ENCODE measurements around the gene TTLL3. TPM values are rescaled to one million over a fixed set of nuclear protein-coding genes. Genes with fewer than 3 reads are reported as not detected.

The TTLL3 gene
- total and polyA plus RNA-seq, 2 of the 8 experiments (the other 6 are each of a cell fraction or from before 2014, with no cell fraction given): 5.9 to 8.9 TPM

DNA sequence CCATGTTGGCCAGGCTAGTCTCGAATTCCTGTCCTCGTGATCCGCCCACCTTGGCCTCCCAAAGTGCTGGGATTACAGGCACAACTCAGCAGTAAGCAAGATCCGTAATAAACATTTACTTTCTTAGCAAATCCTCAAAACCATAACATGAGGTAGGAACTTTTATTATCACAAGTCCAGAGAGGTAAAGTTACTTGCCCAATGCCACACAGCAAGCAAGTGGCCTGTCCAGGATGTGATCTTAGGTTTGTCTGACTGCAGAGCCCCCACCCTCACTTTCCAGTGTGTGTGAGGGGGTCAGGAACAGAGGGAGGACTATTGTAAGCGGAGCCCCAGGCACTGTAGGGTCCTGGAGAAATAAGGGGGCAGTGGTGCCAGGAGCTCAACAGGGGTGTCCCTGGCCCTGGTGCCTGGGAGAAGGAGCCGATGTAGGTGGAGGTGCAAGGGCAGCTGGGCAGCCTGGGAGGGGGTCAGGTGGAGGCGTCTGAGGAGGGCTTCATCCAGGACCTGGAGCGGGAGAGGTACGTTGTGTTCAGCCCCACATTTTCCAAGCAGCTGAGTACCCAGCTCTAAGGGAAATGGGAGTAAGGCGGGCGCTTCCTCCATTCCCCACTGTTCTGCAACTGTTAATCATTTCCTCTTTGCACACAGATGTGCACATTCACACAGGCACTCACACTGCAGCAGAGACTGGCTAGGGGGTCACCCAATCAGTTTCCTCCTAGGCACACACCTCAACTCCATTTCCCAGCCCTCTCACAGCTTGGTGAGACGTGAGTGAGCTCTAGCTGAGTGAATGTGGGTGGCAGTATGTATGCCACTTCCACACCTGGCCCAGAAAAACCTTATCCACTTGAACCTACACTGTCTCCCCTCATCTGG is 27.9 kb downstream of the TTLL3 start:
- no peaks in the 10 kb centered on the region for H3K79me2 ChIP-seq (ENCODE audit: control insufficient read depth in 1 of 2, insufficient read depth in 2 of 2, low read length in 2 of 2)
- no peak overlapping the region for H2BK15ac ChIP-seq (ENCODE audit: low read length)
- peaks cover 3 to 37% (median 18%) of the 10 kb centered on the region in 4 experiments; a peak in 7 of 8 replicates for H3K36me3 ChIP-seq (ENCODE audit: control insufficient read depth in 2 of 4, insufficient read depth in 4 of 4, low read length in 3 of 4)
- no peak overlapping the region for H3K18ac ChIP-seq (ENCODE audit: extremely low read depth, low read length)
- H4K5ac ChIP-seq (ENCODE audit: insufficient read length, low read depth, low read length): no peak overlapping the region
- H2AK5ac ChIP-seq (ENCODE audit: low read depth, low read length): no peak overlapping the region
- H3K56ac ChIP-seq (replicated peaks; ENCODE audit: insufficient read length, low read depth, low read length): no peak overlapping the region
- no peak overlapping the region for H2BK12ac ChIP-seq (ENCODE audit: low read depth, low read length)
- WGBS, 2 experiments (ENCODE audit: extremely low coverage in 1 of 2, insufficient coverage in 1 of 2, insufficient read length in 1 of 2, insufficient replicate concordance in 2 of 2, low coverage in 1 of 2, low lambda C conversion rate in 2 of 2, missing lambda C conversion rate in 1 of 2): 92% methylated on average over 12 of the region's 12 CpGs; no CpG with 5 or more reads in 1 of the 2 experiments
- peaks cover 0 to 11% of the 10 kb centered on the region in 2 experiments for H4K20me1 ChIP-seq (replicated peaks in 1 of 2; ENCODE audit: control insufficient read depth in 1 of 2, insufficient read depth in 2 of 2, low read length in 2 of 2)
- H3K27me3 ChIP-seq (replicated peaks in 1 of 4; ENCODE audit: control insufficient read depth in 3 of 4, extremely low read depth in 1 of 4, insufficient read depth in 3 of 4, low read length in 3 of 4): no peaks in the 10 kb centered on the region
- FAIRE-seq (no peak), DNase-seq (ENCODE audit: low read depth in 1 of 2, low spot score in 2 of 2) (no peak)
- H3K27ac ChIP-seq (ENCODE audit: low read depth, low read length): no peak overlapping the region
- H4K91ac ChIP-seq (replicated peaks; ENCODE audit: insufficient read length, low read length): no peak overlapping the region
- H3K9ac ChIP-seq (replicated peaks in 1 of 4; ENCODE audit: extremely low read depth in 1 of 4, low read depth in 3 of 4, low read length in 3 of 4): no peak overlapping the region
- H2BK20ac ChIP-seq (ENCODE audit: low read length): no peak overlapping the region
- no peak overlapping the region for H3K4me2 ChIP-seq (ENCODE audit: insufficient read depth in 1 of 2, low read depth in 2 of 2, low read length in 2 of 2)
- H2BK120ac ChIP-seq (replicated peaks; ENCODE audit: low read depth, low read length): no peak overlapping the region
- no peak overlapping the region for H2AFZ ChIP-seq (ENCODE audit: low read length)
- CTCF ChIA-PET (ENCODE audit: partially characterized antibody): interaction anchor here (0.8 to 7.5 kb wide), 4 partner anchors 9 to 95 kb away, joined by 3 to 74 read pairs (median 4); no protein-coding TSS in a partner anchor
- H3K14ac ChIP-seq (ENCODE audit: insufficient read length): no peak overlapping the region
- no peak overlapping the region for H3K4me3 ChIP-seq (ENCODE audit: extremely low read depth in 1 of 4, insufficient read depth in 2 of 4, low read depth in 3 of 4, low read length in 4 of 4)
- no peak overlapping the region for H3K23ac ChIP-seq (ENCODE audit: insufficient read length)
- 0 out of 7 replicates have a peak, but pooled peaks cover 0 to 4% (median 0%) of the 10 kb centered on the region in 4 experiments for H3K4me1 ChIP-seq (replicated peaks in 1 of 4; ENCODE audit: control insufficient read depth in 3 of 4, insufficient read depth in 4 of 4, low read length in 3 of 4)
- no peaks in the 10 kb centered on the region for H3K79me1 ChIP-seq (ENCODE audit: low read depth, low read length)
- TF ChIP-seq TAF7 (optimal IDR thresholded peaks at IDR 0.05; ENCODE audit: borderline replicate concordance, low read depth, low read length) (no peak), GTF2F1 (IDR thresholded peaks at IDR 0.05; ENCODE audit: borderline replicate concordance, low read depth, low read length) (no peak), BACH1 (IDR thresholded peaks at IDR 0.05; ENCODE audit: low read length) (no peak), SUZ12 (IDR thresholded peaks at IDR 0.05; ENCODE audit: low read length) (no peak)
- TF ChIP-seq, protein P1, sequence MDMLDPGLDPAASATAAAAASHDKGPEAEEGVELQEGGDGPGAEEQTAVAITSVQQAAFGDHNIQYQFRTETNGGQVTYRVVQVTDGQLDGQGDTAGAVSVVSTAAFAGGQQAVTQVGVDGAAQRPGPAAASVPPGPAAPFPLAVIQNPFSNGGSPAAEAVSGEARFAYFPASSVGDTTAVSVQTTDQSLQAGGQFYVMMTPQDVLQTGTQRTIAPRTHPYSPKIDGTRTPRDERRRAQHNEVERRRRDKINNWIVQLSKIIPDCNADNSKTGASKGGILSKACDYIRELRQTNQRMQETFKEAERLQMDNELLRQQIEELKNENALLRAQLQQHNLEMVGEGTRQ (IDR thresholded peaks at IDR 0.05; ENCODE audit: low read length): no peak
- no peak overlapping the region for H2BK5ac ChIP-seq (ENCODE audit: low read depth, low read length)
- H3K4ac ChIP-seq (replicated peaks; ENCODE audit: insufficient read length, low read depth, low read length): no peak overlapping the region
- H3K23me2 ChIP-seq (ENCODE audit: low read depth, low read length): peaks cover 2% of the 10 kb centered on the region; the same call in 1 of the 2 replicates
- H4K8ac ChIP-seq (ENCODE audit: extremely low read depth, insufficient read depth, low read length): no peak overlapping the region; the same call in 1 of the 2 replicates
- POLR2A ChIA-PET (ENCODE audit: partially characterized antibody): no interaction called here
- H3K9me3 ChIP-seq (ENCODE audit: insufficient read depth in 2 of 2, low read depth in 1 of 2, low read length in 1 of 2): no peaks in the 10 kb centered on the region

All from H1 (cell line).